Neural cell (in vitro differentiated cells): ENCODE measurements around the gene EMID1.

Experiments used
- POLR2AphosphoS5 ChIP-seq: IDR thresholded peaks from 2 replicates; pipeline ENCODE4 v1.6.1; 2012
- TF ChIP-seq, protein P1 (sequence below): fragments of 450-650 bp; IDR thresholded peaks from 2 replicates; pipeline ENCODE4 v1.5.1; 2014; ENCODE audit warnings: antibody characterized with exemption, mild to moderate bottlenecking, moderate library complexity; ENCODE audit not compliant: poor library complexity, severe bottlenecking

DNA sequence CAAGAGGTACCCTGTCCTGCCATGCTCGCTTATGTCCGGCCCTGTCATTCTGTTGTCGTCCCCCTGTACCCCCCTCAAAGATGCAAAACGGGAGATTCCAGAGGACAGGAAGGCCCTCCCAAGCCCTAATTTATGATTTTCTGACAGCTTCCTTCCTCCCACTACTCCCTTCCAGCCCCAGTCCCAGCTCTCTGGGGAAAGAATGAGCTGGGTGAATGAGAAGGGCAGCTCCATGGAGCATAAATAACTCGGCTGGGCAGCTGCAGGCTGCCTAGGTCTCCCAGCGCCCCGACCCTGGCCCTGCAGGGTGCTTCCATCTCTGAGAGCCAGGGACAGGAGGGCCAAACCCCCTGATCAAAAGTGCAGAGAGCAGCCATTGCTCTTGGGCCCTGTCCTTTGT is 3.9 kb upstream of the EMID1 start:
- TF ChIP-seq, protein P1, sequence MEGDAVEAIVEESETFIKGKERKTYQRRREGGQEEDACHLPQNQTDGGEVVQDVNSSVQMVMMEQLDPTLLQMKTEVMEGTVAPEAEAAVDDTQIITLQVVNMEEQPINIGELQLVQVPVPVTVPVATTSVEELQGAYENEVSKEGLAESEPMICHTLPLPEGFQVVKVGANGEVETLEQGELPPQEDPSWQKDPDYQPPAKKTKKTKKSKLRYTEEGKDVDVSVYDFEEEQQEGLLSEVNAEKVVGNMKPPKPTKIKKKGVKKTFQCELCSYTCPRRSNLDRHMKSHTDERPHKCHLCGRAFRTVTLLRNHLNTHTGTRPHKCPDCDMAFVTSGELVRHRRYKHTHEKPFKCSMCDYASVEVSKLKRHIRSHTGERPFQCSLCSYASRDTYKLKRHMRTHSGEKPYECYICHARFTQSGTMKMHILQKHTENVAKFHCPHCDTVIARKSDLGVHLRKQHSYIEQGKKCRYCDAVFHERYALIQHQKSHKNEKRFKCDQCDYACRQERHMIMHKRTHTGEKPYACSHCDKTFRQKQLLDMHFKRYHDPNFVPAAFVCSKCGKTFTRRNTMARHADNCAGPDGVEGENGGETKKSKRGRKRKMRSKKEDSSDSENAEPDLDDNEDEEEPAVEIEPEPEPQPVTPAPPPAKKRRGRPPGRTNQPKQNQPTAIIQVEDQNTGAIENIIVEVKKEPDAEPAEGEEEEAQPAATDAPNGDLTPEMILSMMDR, result no peak
- no peak for TF ChIP-seq POLR2AphosphoS5
